SU-DHL-6 (cell line): ENCODE measurements around the gene ELANE.

Source experiments
- H2AFZ ChIP-seq: fragments of 200-600 bp; sonication (generic); 2 replicates; pipeline ENCODE4 v1.6.1; 2014; ENCODE audit warnings: low read depth, mild to moderate bottlenecking, moderate library complexity, mixed read lengths, antibody characterized with exemption, low read length; ENCODE audit not compliant: severe bottlenecking
- H3F3A ChIP-seq: fragments of 200-600 bp; shearing (Covaris generic); 2 replicates; pipeline ENCODE4 v1.6.0; 2016; ENCODE audit warnings: antibody characterized with exemption, mild to moderate bottlenecking; ENCODE audit not compliant: insufficient read depth
- H3K27ac ChIP-seq: fragments of 200-600 bp; sonication (generic); 2 replicates; pipeline ENCODE4 v1.5.1; 2016; ENCODE audit warnings: low read depth, mild to moderate bottlenecking, low read length, moderate library complexity, mixed read lengths
- H3K27me3 ChIP-seq: fragments of 200-600 bp; sonication (generic), shearing (Covaris generic); 2 replicates; pipeline ENCODE4 v1.6.0; 2014; ENCODE audit warnings: mild to moderate bottlenecking, low read length
- H3K36me3 ChIP-seq: fragments of 200-600 bp; sonication (generic); 2 replicates; pipeline ENCODE4 v1.6.1; 2014; ENCODE audit warnings: mild to moderate bottlenecking, low read length, mixed read lengths
- H3K4me2 ChIP-seq: fragments of 300-600, 200-600 bp; shearing (Covaris generic), sonication (generic); 2 replicates; pipeline ENCODE4 v1.6.0; 2014; ENCODE audit warnings: low read length, low read depth, mild to moderate bottlenecking; ENCODE audit not compliant: poor library complexity, severe bottlenecking
- H3K4me3 ChIP-seq: fragments of 200-600 bp; sonication (generic); 2 replicates; pipeline ENCODE4 v1.5.1; 2014; ENCODE audit warnings: antibody characterized with exemption, low read length, mild to moderate bottlenecking, mixed read lengths; ENCODE audit not compliant: insufficient read depth, poor library complexity, severe bottlenecking
- H3K79me2 ChIP-seq: fragments of 200-600 bp; sonication (generic); 2 replicates; pipeline ENCODE4 v1.6.1; 2014; ENCODE audit warnings: mild to moderate bottlenecking, low read length, moderate library complexity; ENCODE audit not compliant: insufficient read depth
- H3K9ac ChIP-seq: fragments of 200-600 bp; sonication (generic); 2 replicates; pipeline ENCODE4 v1.7.0; 2014; ENCODE audit warnings: mild to moderate bottlenecking, low read length
- H3K9me2 ChIP-seq: fragments of 200-600 bp; sonication (generic); replicated peaks from 2 replicates; pipeline ENCODE4 v1.6.1; 2014; ENCODE audit warnings: low read length; ENCODE audit not compliant: insufficient read depth
- H3K9me3 ChIP-seq: fragments of 200-600 bp; sonication (generic); 2 replicates; pipeline ENCODE4 v1.6.1; 2014; ENCODE audit warnings: low read length, mixed read lengths; ENCODE audit not compliant: insufficient read depth
- H4K20me1 ChIP-seq: fragments of 200-600 bp; sonication (generic); 2 replicates; pipeline ENCODE4 v1.6.1; 2014; ENCODE audit warnings: low read depth, mild to moderate bottlenecking, antibody characterized with exemption, low read length, moderate library complexity, mixed read lengths
- EZH2phosphoT487 ChIP-seq: fragments of 200-600 bp; sonication (generic), shearing (Covaris generic); conservative IDR thresholded peaks from 2 replicates; pipeline ENCODE4 v1.6.1; 2018; ENCODE audit warnings: mild to moderate bottlenecking, antibody characterized with exemption, low read length, moderate library complexity, mixed read lengths
- TF ChIP-seq, protein P1 (sequence below): fragments of 200-600 bp; sonication (generic); IDR thresholded peaks from one replicate; pipeline ENCODE4 v1.5.1; 2017; ENCODE audit warnings: antibody characterized with exemption, mild to moderate bottlenecking, low read length, moderate library complexity; ENCODE audit not compliant: insufficient read depth, poor library complexity, severe bottlenecking

Gene ELANE

DNA sequence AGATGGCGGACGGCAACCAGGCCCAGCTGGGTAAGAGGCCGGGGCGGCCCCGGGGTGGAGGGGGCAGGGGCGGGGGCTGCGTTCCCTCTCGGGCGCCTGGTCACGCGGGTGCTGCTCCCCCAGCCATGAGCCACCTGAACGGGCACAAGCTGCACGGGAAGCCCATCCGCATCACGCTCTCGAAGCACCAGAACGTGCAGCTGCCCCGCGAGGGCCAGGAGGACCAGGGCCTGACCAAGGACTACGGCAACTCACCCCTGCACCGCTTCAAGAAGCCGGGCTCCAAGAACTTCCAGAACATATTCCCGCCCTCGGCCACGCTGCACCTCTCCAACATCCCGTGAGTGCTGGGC, 43.7 kb upstream of the ELANE start:
- Histone ChIP-seq H3K27me3 (no peaks in the 10 kb centered on the region), H3K27ac (no peak overlapping the region), H3K4me2 (no peak overlapping the region), H3K36me3 (peaks cover 15% of the 10 kb centered on the region; the same call in 1 of the 2 replicates), H3K79me2 (peaks cover 35% of the 10 kb centered on the region), H2AFZ (no peak overlapping the region), H3K4me3 (no peak overlapping the region), H4K20me1 (peaks cover 10% of the 10 kb centered on the region; the same call in 1 of the 2 replicates), H3K9me3 (no peaks in the 10 kb centered on the region), H3F3A (peaks cover 20% of the 10 kb centered on the region), H3K9me2 (no peaks in the 10 kb centered on the region), H3K9ac (no peak overlapping the region)
- TF ChIP-seq, protein P1, sequence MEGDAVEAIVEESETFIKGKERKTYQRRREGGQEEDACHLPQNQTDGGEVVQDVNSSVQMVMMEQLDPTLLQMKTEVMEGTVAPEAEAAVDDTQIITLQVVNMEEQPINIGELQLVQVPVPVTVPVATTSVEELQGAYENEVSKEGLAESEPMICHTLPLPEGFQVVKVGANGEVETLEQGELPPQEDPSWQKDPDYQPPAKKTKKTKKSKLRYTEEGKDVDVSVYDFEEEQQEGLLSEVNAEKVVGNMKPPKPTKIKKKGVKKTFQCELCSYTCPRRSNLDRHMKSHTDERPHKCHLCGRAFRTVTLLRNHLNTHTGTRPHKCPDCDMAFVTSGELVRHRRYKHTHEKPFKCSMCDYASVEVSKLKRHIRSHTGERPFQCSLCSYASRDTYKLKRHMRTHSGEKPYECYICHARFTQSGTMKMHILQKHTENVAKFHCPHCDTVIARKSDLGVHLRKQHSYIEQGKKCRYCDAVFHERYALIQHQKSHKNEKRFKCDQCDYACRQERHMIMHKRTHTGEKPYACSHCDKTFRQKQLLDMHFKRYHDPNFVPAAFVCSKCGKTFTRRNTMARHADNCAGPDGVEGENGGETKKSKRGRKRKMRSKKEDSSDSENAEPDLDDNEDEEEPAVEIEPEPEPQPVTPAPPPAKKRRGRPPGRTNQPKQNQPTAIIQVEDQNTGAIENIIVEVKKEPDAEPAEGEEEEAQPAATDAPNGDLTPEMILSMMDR = no peak
- TF ChIP-seq EZH2phosphoT487 = no peak

DNA sequence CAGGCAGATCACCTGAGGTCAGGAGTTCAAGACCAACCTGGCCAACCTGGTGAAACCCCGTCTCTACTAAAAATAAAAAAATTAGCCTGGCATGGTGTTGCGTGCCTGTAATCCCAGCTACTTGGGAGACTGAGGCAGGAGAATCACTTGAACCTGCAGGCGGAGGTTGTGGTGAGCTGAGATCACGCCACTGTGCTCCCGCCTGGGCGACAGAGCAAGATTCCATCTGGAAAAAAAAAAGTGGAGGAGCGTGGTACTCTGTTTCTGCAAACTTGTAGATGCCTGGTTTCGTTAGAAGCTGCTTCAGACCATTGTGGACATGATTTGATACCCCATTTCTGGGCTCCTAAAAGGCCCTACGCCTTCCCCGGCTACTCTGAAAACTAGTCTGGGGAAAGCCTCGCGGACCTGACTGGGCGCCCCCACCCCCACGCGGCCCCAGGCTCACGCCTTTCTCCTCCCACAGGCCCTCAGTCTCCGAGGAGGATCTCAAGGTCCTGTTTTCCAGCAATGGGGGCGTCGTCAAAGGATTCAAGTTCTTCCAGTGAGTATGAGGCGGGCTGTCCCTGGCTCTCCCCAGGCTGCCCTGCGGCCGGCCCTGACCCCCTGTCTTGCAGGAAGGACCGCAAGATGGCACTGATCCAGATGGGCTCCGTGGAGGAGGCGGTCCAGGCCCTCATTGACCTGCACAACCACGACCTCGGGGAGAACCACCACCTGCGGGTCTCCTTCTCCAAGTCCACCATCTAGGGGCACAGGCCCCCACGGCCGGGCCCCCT, 41.8 kb upstream of the ELANE start:
- H3K4me3 ChIP-seq = no peak overlapping the region
- H3K79me2 ChIP-seq = peaks cover 16% of the 10 kb centered on the region; the same call in 1 of the 2 replicates
- peaks cover 12% of the 10 kb centered on the region; the same call in 1 of the 2 replicates for H3K36me3 ChIP-seq
- no peaks in the 10 kb centered on the region for H3K27me3 ChIP-seq
- H4K20me1 ChIP-seq = peaks cover 10% of the 10 kb centered on the region; the same call in 1 of the 2 replicates
- no peaks in the 10 kb centered on the region for H3K9me3 ChIP-seq
- H2AFZ ChIP-seq = no peak overlapping the region
- H3K27ac ChIP-seq = no peak overlapping the region
- H3K9ac ChIP-seq = no peak overlapping the region
- no peaks in the 10 kb centered on the region for H3K9me2 ChIP-seq
- H3F3A ChIP-seq = peaks cover 20% of the 10 kb centered on the region
- H3K4me2 ChIP-seq = no peak overlapping the region
- no peak for TF ChIP-seq EZH2phosphoT487
- TF ChIP-seq, protein P1 = no peak

DNA sequence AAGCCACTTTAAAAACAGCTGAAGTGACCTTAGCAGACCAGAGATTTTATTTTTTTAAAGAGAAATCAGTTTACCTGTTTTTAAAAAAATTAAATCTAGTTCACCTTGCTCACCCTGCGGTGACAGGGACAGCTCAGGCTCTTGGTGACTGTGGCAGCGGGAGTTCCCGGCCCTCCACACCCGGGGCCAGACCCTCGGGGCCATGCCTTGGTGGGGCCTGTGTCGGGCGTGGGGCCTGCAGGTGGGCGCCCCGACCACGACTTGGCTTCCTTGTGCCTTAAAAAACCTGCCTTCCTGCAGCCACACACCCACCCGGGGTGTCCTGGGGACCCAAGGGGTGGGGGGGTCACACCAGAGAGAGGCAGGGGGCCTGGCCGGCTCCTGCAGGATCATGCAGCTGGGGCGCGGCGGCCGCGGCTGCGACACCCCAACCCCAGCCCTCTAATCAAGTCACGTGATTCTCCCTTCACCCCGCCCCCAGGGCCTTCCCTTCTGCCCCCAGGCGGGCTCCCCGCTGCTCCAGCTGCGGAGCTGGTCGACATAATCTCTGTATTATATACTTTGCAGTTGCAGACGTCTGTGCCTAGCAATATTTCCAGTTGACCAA, 41.1 kb upstream of the ELANE start:
- Histone ChIP-seq H3K27me3 (no peaks in the 10 kb centered on the region), H3K4me3 (no peak overlapping the region), H3K4me2 (no peak overlapping the region), H2AFZ (no peak overlapping the region), H3K9me2 (no peaks in the 10 kb centered on the region), H4K20me1 (peaks cover 10% of the 10 kb centered on the region; the same call in 1 of the 2 replicates), H3K9me3 (no peaks in the 10 kb centered on the region), H3K79me2 (0 out of 2 replicates have a peak, but pooled peaks cover 11% of the 10 kb centered on the region), H3K27ac (no peak overlapping the region), H3F3A (peaks cover 20% of the 10 kb centered on the region), H3K9ac (no peak overlapping the region), H3K36me3 (peaks cover 12% of the 10 kb centered on the region; the same call in 1 of the 2 replicates)
- TF ChIP-seq EZH2phosphoT487 = no peak
- TF ChIP-seq, protein P1 = no peak
